Stimulated activated CD8-positive, alpha-beta memory T cell treated with anti-CD3 and anti-CD28 coated beads, Interleukin-15, amount 100 ng/mL, for 24 hours (primary cell): Measurements from ENCODE around the gene ABL2.
"Not testable (repeated sequence)": the region's sequence is repeated elsewhere in the genome, so short reads cannot be mapped to it uniquely, and the experiment has no call there.

Source experiments
- DNase-seq: peaks from one replicate; pipeline ENCODE4 v3.0.0-alpha.2; 2020; ENCODE audit warnings: low read depth

ABL2 gene

GRCh38 chr1:179169616-179170467 is 59.6 kb downstream of the ABL2 start:
- no peak for DNase-seq

GRCh38 chr1:179168536-179168935 is 60.9 kb downstream of the ABL2 start:
- no peak for DNase-seq

DNA sequence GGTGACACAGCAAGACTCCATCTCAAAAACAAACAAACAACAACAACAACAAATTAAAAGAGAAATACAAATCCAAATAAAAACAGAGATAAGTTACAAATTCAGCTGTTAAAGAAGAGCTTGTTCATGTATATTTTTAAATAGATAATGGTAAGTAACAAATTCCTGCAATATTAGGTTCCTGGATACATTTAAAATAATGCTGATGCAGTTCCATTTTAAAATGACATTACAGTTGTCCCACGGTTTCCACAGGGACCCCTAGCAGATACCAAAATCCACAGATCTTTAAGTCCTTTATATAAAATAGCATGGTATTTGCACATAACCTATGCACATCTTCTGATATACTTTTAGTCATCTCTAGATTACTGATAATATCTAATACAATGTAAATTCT is 61.5 kb downstream of the ABL2 start:
- no peak for DNase-seq

- DNase-seq = no peak
Measured at GRCh38 chr1:179167418-179167777, 62.1 kb downstream of the ABL2 start.

DNA sequence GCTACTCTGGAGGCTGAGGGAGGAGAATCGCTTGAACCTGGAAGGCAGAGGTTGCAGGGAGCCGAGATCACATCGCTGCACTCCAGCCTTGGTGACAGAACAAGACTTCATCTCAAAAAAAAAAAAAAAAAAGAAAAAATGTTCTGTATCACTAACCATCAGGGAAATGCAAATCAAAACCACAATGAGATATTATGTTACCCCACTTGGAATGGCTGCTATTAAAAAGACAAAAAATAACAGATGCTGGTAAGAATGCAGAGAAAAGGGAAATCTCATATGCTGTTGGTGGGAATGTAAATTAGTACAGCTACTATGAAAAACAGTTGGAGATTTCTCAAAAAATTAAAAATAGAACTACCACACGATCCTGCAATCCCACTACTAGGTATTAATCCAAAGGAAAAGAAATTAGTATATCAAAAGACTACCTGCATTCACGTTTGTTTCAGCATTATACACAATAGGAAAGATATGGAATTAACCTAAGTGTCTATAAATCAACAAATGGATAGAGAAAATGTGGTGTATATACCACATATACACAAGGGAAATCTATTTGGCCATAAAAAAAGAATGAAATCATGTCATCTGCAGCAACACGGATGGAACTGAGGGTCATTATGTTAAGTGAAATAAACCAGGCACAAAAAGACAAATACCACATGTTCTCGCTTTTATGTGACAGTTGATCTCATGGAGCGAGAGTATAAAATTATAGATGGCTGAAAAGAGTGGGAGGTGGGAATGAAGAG is 62.6 kb downstream of the ABL2 start:
- no peak for DNase-seq

GRCh38 chr1:179164494-179164893 is 65.0 kb downstream of the ABL2 start:
- DNase-seq = no peak

- no peak for DNase-seq
Measured at GRCh38 chr1:179156708-179157107, 72.8 kb downstream of the ABL2 start.

DNA sequence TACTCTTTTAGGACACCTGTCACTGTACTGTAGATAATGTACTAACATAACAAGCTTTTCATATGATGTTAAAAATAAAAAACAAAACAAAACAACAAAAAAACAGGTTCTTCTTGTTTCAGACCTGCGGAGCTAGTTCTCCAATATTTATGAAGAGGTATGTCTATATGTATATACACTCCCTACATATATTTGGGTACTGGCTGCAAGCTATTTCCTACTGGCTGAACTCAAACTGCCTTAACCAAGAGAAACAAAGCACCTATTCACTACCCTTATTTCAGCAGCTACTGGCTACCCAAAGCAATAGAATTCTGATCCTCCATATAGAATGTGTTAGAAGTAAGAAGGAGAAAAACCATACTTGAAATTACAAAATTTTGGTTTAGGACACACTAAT is 73.5 kb downstream of the ABL2 start:
- DNase-seq = no peak

DNA sequence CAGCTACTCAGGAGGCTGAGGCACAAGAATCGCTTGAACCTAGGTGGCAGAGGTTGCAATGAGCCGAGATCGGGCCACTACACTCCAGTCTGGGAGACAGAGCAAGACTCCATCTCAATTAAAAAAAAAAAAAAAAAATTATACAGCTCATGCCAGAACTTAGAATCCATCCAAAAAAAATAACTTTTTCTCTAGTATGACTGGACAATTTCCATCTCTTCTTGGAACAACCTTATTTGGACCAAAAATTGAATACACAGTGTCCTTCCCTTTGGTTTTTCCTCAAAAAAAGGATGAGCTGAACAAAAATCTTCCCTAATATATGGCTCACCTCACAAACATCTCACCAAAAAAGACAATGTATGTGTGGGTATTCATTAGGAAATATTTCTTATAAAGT is 73.9 kb downstream of the ABL2 start:
- no peak for DNase-seq

DNA sequence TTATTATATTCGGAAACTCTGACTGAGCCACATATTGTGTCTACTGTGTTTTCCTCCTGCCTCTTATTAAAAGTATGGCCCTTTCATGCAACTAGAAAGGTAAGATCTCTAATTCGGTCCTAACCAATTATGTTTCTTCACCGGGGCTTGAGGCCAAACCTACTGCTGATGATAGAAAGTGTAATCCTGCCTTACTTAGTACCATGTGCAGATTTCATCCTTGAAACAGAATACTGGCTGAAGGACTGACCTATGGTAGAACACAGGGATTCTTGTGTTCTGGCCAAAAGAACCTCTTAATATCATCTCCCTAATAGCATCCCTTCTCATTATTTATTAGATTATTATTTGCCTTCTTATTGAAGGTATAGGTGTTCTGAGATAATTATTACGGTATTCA is 75.0 kb downstream of the ABL2 start:
- DNase-seq = no peak

DNA sequence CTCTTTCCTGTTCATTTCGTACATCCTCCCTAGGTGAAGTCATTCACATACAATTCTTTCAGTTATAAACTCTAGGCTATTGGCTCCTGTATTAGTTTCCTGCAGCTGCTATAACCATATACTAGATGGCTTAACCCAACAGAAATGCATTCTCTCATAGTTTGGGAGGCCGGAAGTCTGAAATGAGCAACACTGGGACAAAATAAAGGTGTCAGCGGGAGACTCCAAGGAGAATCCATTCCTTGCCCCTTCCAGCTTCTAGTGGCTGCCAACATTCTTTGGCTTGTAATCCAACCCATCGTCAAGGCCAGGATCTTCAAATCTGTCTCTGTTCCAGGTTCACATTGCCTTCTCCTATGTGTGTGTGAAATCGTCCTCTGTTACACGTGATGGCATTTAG is 76.3 kb downstream of the ABL2 start:
- no peak for DNase-seq

DNA sequence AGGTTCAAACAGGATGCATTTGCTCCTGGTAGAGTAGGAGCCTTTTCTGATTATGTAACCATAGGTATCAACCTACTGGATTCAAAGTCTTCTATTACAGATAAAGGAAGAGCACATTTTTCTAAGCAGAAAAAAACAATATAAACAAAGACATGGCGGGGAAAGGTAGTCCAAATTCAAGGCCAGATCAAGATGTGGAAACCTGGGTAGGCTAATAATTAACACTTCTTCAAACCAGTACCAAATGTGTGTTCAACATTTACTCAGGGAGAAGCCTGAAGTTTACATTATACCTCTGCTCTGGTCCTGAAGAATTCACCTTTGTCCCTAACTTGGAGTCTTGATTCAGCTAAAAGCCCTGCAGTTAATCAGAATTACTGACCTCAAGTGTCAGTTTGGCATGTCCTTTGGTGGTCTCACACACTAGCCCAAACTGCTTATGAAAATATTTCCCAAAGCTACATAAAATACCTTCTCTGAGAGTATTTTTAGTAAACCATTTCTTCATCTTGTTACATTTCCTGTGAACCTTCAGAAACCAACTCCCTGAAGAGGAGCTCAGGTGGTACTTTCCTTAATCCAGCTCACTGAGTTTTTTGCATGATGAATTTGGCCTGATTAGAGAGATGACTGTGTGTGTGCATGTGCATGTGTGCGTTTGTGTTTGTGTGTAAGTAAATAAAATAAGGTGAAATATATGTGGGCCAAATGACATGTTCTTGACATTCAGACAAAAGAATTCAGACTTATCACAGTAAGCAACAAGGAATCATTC is 77.4 kb downstream of the ABL2 start:
- DNase-seq = no peak

DNA sequence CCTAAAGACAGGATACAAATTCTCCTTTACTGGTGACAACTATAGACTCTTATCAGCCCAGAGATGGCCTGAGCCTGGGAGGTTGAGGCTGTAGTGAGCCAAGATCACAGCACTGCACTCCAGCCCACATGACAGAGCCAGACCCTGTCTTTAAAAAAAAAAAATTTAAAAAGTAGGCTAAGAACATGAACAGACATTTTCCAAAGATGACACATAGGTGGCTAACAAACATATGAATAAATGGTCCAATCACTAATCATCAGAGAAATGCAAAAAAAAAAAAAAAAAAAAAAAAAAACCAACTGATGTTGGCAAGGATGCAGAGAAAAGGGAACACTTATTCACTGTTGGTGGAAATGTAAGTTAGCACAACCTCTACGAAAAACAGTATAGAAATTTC is 82.6 kb downstream of the ABL2 start:
- DNase-seq = no peak

GRCh38 chr1:179146476-179146875 is 83.0 kb downstream of the ABL2 start:
- no peak for DNase-seq

- DNase-seq = no peak
Measured at GRCh38 chr1:179145521-179145920, 84.0 kb downstream of the ABL2 start.

DNA sequence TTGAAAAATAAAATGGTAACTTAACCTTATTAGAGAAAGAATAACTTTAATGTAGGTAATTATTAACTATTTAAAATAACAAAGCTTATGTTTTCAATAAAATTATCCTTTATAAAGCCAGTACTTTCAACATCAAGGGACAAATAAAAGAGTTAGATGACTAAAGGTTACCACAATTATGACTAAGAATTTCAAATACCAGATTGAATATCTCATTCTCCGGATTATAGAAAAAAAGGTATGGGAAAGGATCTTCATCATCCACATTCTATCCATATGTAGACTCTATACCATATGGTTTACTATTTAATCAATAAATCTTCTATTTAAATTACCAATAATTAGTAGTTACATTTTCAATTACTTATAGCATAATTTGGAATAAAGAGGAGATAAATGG is 84.9 kb downstream of the ABL2 start:
- DNase-seq = no peak

GRCh38 chr1:179143322-179143721 is 86.2 kb downstream of the ABL2 start:
- DNase-seq = no peak

- DNase-seq = no peak
Measured at GRCh38 chr1:179142889-179143299, 86.6 kb downstream of the ABL2 start.

GRCh38 chr1:179141592-179142251 is 87.8 kb downstream of the ABL2 start:
- no peak for DNase-seq

DNA sequence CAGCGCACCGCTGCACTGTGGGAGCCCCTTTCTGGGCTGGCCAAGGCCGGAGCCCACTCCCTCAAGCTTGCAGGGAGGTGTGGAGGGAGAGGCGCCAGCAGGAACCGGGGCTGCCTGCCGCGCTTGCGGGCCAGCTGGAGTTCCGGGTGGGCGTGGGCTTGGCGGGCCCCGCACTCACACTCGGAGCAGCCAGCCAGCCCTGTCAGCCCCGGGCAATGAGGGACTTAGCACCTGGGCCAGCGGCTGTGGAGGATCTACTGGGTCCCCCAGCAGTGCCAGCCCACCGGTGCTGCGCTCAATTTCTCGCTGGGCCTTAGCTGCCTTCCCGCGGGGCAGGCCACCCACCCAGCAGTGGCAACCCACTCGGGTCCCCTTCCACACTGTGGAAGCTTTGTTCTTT is 90.7 kb downstream of the ABL2 start:
- DNase-seq = not testable (repeated sequence)

- DNase-seq = no peak
Measured at GRCh38 chr1:179137617-179138255, 91.7 kb downstream of the ABL2 start.

GRCh38 chr1:179135707-179136106 is 93.8 kb downstream of the ABL2 start:
- DNase-seq = not testable (repeated sequence)
